AG08395 (cell line): ENCODE results near the gene MYO3A.
"Not testable (repeated sequence)": the region's sequence is repeated elsewhere in the genome, so short reads cannot be mapped to it uniquely, and the experiment has no call there.

ENCODE experiments used
- DNase-seq: peaks from one replicate; pipeline ENCODE4 v3.0.0; 2012; ENCODE audit warnings: mixed read lengths, low spot score

MYO3A gene

GRCh38 chr10:25988583-25988982, 54.6 kb downstream of the MYO3A start:
- DNase-seq, result no peak

- DNase-seq, result no peak
These were observed 55.9 kb downstream of the MYO3A start for GRCh38 chr10:25989951-25990350.

- DNase-seq, result no peak
These were observed 65.4 kb downstream of the MYO3A start for GRCh38 chr10:25999295-25999981.

- DNase-seq, result no peak
These were observed 66.9 kb downstream of the MYO3A start for GRCh38 chr10:26000971-26001370.

GRCh38 chr10:26002466-26002865, 68.4 kb downstream of the MYO3A start:
- DNase-seq, result not testable (repeated sequence)

GRCh38 chr10:26015092-26015491, 81.1 kb downstream of the MYO3A start:
- DNase-seq, result no peak

- no peak for DNase-seq
These were observed 88.8 kb downstream of the MYO3A start for GRCh38 chr10:26022831-26023230.

GRCh38 chr10:26024303-26024702, 90.3 kb downstream of the MYO3A start:
- DNase-seq, result no peak

- DNase-seq, result no peak
These were observed 91.5 kb downstream of the MYO3A start for GRCh38 chr10:26025523-26025922.

- no peak for DNase-seq
These were observed 95.8 kb downstream of the MYO3A start for GRCh38 chr10:26029858-26030257.

GRCh38 chr10:26031300-26031699, 97.3 kb downstream of the MYO3A start:
- no peak for DNase-seq

- no peak for DNase-seq
These were observed 109.4 kb downstream of the MYO3A start for GRCh38 chr10:26043469-26043868.

- DNase-seq, result no peak
These were observed 110.2 kb downstream of the MYO3A start for GRCh38 chr10:26044141-26044749.

- no peak for DNase-seq
These were observed 112.2 kb downstream of the MYO3A start for GRCh38 chr10:26046073-26046700.

GRCh38 chr10:26048756-26049155, 114.7 kb downstream of the MYO3A start:
- no peak for DNase-seq

GRCh38 chr10:26052326-26052725, 118.3 kb downstream of the MYO3A start:
- DNase-seq, result no peak

GRCh38 chr10:26057466-26057865, 123.4 kb downstream of the MYO3A start:
- DNase-seq, result no peak

- no peak for DNase-seq
These were observed 130.1 kb downstream of the MYO3A start for GRCh38 chr10:26064106-26064505.

- no peak for DNase-seq
These were observed 133.7 kb downstream of the MYO3A start for GRCh38 chr10:26067680-26068079.

GRCh38 chr10:26080971-26081370, 146.9 kb downstream of the MYO3A start:
- not testable (repeated sequence) for DNase-seq

GRCh38 chr10:26081459-26081858, 147.4 kb downstream of the MYO3A start:
- DNase-seq, result no peak

- DNase-seq, result no peak
These were observed 151.5 kb downstream of the MYO3A start for GRCh38 chr10:26085549-26085948.

- DNase-seq, result no peak
These were observed 153.6 kb downstream of the MYO3A start for GRCh38 chr10:26087666-26088065.
